NCI-H345 (cell line): Measurements from ENCODE around the gene GAGE12E.
"Not testable (repeated sequence)": the region's sequence is repeated elsewhere in the genome, so short reads cannot be mapped to it uniquely, and the experiment has no call there.

Source experiments
- DNase-seq: peaks from one replicate; lab custom pipeline; 2025; lab: John Stamatoyannopoulos, UW

Gene GAGE12E

DNA sequence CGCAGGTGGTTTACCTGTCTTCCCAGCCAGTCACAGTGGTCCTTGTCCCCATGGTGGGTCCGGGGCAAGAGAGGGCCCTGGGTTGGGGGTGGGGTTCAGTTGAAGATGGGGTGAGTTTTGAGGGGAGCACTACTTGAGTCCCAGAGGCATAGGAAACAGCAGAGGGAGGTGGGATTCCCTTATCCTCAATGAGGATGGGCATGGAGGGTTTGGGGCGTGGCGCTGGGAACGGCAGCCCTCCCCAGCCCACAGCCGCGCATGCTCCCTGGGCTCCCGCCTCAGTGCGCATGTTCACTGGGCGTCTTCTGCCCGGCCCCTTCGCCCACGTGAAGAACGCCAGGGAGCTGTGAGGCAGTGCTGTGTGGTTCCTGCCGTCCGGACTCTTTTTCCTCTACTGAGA is at the start of gene GAGE12E:
Gene GAGE12E, plus strand, starts transcription at position 301 of the 400 bp plus-strand sequence. CDS start 1,155 bp downstream, outside the sequence.
- DNase-seq = not testable (repeated sequence)

GRCh38 chrX:49531877-49532276 is 19.2 kb upstream of the GAGE12E start, which contains the start of gene GAGE12C:
GAGE12C (plus strand) TSS chrX:49532177; CDS start chrX:49533332, 1,155 bp downstream.
- not testable (repeated sequence) for DNase-seq

- DNase-seq = not testable (repeated sequence)
Measured at GRCh38 chrX:49541433-49541832, 9.7 kb upstream of the GAGE12E start, which contains the start of gene GAGE12D. GAGE12D (plus strand) TSS chrX:49541733; CDS start chrX:49542888, 1,155 bp downstream.

DNA sequence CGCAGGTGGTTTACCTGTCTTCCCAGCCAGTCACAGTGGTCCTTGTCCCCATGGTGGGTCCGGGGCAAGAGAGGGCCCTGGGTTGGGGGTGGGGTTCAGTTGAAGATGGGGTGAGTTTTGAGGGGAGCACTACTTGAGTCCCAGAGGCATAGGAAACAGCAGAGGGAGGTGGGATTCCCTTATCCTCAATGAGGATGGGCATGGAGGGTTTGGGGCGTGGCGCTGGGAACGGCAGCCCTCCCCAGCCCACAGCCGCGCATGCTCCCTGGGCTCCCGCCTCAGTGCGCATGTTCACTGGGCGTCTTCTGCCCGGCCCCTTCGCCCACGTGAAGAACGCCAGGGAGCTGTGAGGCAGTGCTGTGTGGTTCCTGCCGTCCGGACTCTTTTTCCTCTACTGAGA is 9.5 kb downstream of the GAGE12E start, which contains the start of gene GAGE12F:
Gene GAGE12F, plus strand, starts transcription at position 301 of the 400 bp plus-strand sequence. CDS start 1,155 bp downstream, outside the sequence.
- not testable (repeated sequence) for DNase-seq

DNA sequence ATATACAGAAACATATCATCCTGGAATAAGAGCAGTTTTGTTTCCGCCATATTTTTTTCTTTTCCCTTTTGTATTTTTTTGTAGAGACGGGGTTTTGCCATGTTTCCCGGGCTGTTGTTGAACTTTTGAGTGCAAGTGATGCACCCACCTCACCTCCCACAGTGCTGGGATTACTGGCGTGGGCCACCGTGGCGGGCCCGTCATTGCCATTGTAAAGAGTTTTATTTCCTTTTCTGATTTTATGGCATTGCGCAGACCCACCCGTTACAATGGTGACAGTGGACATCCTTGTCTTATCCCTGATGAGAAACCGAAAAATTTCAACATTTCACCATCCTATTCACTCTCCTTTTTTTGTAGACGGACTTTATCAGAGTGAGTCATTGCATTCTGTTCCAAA is 17.6 kb downstream of the GAGE12E start:
- not testable (repeated sequence) for DNase-seq

DNA sequence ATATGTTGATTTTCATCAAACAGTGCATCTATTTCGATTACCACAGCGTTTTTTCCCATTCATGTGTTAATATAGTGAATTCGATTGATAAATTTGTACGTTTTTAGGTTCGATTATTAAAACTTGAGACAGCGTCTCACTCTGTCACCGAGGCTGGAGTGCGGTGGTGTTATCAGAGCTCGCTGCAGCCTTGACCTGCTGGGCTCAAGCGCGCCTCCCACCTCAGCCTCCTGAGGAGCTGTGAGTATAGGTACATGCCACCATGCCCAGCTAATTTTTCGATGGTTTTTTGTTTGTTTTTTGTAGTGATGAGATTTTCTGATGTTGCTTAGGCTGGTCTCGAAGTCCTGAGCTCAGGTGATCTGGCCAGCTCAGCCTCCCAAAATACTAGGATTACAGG is 18.1 kb downstream of the GAGE12E start:
- not testable (repeated sequence) for DNase-seq

DNA sequence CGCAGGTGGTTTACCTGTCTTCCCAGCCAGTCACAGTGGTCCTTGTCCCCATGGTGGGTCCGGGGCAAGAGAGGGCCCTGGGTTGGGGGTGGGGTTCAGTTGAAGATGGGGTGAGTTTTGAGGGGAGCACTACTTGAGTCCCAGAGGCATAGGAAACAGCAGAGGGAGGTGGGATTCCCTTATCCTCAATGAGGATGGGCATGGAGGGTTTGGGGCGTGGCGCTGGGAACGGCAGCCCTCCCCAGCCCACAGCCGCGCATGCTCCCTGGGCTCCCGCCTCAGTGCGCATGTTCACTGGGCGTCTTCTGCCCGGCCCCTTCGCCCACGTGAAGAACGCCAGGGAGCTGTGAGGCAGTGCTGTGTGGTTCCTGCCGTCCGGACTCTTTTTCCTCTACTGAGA is 19.0 kb downstream of the GAGE12E start, which contains the start of gene GAGE12G:
Gene GAGE12G, plus strand, starts transcription at position 301 of the 400 bp plus-strand sequence. CDS start 1,155 bp downstream, outside the sequence.
- DNase-seq = not testable (repeated sequence)

DNA sequence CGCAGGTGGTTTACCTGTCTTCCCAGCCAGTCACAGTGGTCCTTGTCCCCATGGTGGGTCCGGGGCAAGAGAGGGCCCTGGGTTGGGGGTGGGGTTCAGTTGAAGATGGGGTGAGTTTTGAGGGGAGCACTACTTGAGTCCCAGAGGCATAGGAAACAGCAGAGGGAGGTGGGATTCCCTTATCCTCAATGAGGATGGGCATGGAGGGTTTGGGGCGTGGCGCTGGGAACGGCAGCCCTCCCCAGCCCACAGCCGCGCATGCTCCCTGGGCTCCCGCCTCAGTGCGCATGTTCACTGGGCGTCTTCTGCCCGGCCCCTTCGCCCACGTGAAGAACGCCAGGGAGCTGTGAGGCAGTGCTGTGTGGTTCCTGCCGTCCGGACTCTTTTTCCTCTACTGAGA is 28.6 kb downstream of the GAGE12E start, which contains the start of gene GAGE12H:
Gene GAGE12H, plus strand, starts transcription at position 301 of the 400 bp plus-strand sequence. CDS start 1,155 bp downstream, outside the sequence.
- not testable (repeated sequence) for DNase-seq

DNA sequence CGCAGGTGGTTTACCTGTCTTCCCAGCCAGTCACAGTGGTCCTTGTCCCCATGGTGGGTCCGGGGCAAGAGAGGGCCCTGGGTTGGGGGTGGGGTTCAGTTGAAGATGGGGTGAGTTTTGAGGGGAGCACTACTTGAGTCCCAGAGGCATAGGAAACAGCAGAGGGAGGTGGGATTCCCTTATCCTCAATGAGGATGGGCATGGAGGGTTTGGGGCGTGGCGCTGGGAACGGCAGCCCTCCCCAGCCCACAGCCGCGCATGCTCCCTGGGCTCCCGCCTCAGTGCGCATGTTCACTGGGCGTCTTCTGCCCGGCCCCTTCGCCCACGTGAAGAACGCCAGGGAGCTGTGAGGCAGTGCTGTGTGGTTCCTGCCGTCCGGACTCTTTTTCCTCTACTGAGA is 38.1 kb downstream of the GAGE12E start, which contains the start of gene GAGE2A:
Gene GAGE2A, plus strand, starts transcription at position 301 of the 400 bp plus-strand sequence. CDS start 1,155 bp downstream, outside the sequence.
- DNase-seq = not testable (repeated sequence)

- DNase-seq = not testable (repeated sequence)
Measured at GRCh38 chrX:49589769-49590478, 38.8 kb downstream of the GAGE12E start.

GRCh38 chrX:49590488-49590887 is 39.4 kb downstream of the GAGE12E start:
- DNase-seq = not testable (repeated sequence)

- DNase-seq = not testable (repeated sequence)
Measured at GRCh38 chrX:49598720-49599119, 47.6 kb downstream of the GAGE12E start, which contains the start of gene GAGE1. GAGE1 (plus strand) TSS chrX:49599020; CDS start chrX:49600175, 1,155 bp downstream.
